ENCODE data around the gene ARHGAP5. TPM values are rescaled to one million over a fixed set of nuclear protein-coding genes. Genes with fewer than 3 reads are reported as not detected.
A peak's percentile ranks its signal among the peaks of the same experiment; 100 is the strongest.

ARHGAP5 gene, protein sequence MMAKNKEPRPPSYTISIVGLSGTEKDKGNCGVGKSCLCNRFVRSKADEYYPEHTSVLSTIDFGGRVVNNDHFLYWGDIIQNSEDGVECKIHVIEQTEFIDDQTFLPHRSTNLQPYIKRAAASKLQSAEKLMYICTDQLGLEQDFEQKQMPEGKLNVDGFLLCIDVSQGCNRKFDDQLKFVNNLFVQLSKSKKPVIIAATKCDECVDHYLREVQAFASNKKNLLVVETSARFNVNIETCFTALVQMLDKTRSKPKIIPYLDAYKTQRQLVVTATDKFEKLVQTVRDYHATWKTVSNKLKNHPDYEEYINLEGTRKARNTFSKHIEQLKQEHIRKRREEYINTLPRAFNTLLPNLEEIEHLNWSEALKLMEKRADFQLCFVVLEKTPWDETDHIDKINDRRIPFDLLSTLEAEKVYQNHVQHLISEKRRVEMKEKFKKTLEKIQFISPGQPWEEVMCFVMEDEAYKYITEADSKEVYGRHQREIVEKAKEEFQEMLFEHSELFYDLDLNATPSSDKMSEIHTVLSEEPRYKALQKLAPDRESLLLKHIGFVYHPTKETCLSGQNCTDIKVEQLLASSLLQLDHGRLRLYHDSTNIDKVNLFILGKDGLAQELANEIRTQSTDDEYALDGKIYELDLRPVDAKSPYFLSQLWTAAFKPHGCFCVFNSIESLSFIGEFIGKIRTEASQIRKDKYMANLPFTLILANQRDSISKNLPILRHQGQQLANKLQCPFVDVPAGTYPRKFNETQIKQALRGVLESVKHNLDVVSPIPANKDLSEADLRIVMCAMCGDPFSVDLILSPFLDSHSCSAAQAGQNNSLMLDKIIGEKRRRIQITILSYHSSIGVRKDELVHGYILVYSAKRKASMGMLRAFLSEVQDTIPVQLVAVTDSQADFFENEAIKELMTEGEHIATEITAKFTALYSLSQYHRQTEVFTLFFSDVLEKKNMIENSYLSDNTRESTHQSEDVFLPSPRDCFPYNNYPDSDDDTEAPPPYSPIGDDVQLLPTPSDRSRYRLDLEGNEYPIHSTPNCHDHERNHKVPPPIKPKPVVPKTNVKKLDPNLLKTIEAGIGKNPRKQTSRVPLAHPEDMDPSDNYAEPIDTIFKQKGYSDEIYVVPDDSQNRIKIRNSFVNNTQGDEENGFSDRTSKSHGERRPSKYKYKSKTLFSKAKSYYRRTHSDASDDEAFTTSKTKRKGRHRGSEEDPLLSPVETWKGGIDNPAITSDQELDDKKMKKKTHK (N-terminal part only)
- 33.8 TPM for polyA plus RNA-seq (2013, experiment 1 of 2)
- polyA plus RNA-seq (2013, experiment 2 of 2), result 36.1 TPM

GRCh38 chr14:32077081-32078022, at the start of gene ARHGAP5:
TSS of gene ARHGAP5 (plus strand) at chr14:32077304. CDS start at chr14:32090670, 13,366 bp downstream.
- no peaks in the 10 kb centered on the region for H3K9me3 ChIP-seq (ENCODE audit: insufficient read depth, low read depth, low read length)
- WGBS, result under 1% methylated on average over 98 of the region's 98 CpGs

DNA sequence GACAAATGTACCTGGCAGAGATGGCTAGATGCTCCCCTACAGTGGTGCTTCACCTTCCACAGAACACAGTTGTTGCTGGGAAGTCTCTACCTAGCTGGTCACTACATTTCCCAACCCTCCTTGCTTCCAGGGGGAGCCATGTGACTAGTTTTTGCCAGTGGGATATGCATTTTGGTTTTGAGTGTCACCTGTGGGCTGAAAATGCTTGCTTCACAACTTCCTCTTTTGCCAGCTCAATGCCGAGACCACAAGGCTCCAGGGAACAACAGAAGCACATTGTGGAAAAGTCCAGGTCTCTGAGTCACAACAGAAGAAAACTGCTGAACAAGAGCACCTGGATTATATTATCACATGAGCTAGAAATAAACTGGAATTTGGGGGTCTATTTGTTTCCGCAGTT, 48.5 kb upstream of the ARHGAP5 start:
- WGBS, result 89% methylated on average over 2 of the region's 2 CpGs
- Histone ChIP-seq H3K4me1 (ENCODE audit: insufficient read depth, low read length) (no peaks in the 10 kb centered on the region), H3K36me3 (ENCODE audit: insufficient read depth, low read length) (no peaks in the 10 kb centered on the region), H3K27ac (ENCODE audit: low read depth, low read length) (no peak overlapping the region), H3K4me3 (ENCODE audit: low read length) (no peak overlapping the region), H3K27me3 (ENCODE audit: insufficient read depth, low read length) (no peaks in the 10 kb centered on the region), H3K9me3 (ENCODE audit: insufficient read depth, low read depth, low read length) (no peaks in the 10 kb centered on the region), H3K9ac (ENCODE audit: low read depth, low read length) (no peak overlapping the region)

More at GRCh38 chr14:32077081-32078022, at the start of gene ARHGAP5:
- H3K4me3 ChIP-seq (ENCODE audit: low read length), result peak within 1 kb of the TSS; percentile 85
- H3K36me3 ChIP-seq (ENCODE audit: insufficient read depth, low read length), result no peaks in the 10 kb centered on the region
- peak within 1 kb of the TSS; percentile 88 for H3K9ac ChIP-seq (ENCODE audit: low read depth, low read length)
- no peaks in the 10 kb centered on the region for H3K27me3 ChIP-seq (ENCODE audit: insufficient read depth, low read length)
- H3K27ac ChIP-seq (ENCODE audit: low read depth, low read length), result peak within 1 kb of the TSS; percentile 93
- H3K4me1 ChIP-seq (ENCODE audit: insufficient read depth, low read length), result peaks cover 45% of the 10 kb centered on the region

- Histone ChIP-seq H3K27me3 (ENCODE audit: insufficient read depth, low read length) (no peaks in the 10 kb centered on the region), H3K36me3 (ENCODE audit: insufficient read depth, low read length) (no peaks in the 10 kb centered on the region), H3K9me3 (ENCODE audit: insufficient read depth, low read depth, low read length) (no peaks in the 10 kb centered on the region), H3K4me1 (ENCODE audit: insufficient read depth, low read length) (no peaks in the 10 kb centered on the region), H3K27ac (ENCODE audit: low read depth, low read length) (no peak overlapping the region), H3K9ac (ENCODE audit: low read depth, low read length) (no peak overlapping the region), H3K4me3 (ENCODE audit: low read length) (no peak overlapping the region)
- 92% methylated on average over 2 of the region's 2 CpGs for WGBS
Observed at GRCh38 chr14:32033543-32033942, 43.6 kb upstream of the ARHGAP5 start.

DNA sequence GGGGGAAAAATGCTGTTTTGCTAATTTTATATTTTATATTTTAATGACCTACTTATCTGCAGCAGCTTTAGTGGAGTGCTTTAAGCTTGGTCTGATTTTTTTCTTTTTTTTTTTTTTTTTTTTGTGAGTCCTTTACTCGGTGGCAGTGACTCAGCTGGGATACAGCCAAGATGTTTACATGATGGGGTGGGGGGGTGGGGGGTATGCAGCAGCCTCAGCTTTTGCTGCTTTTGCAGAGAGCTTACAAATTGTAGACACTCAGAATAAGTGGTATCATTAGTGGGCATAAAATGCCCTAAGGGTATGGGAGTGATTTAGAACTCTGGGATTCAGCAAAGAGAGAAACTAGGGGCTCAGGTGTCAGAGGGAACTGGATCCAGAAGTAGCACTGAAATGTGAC, 38.2 kb upstream of the ARHGAP5 start:
- Histone ChIP-seq H3K4me1 (ENCODE audit: insufficient read depth, low read length) (no peaks in the 10 kb centered on the region), H3K27ac (ENCODE audit: low read depth, low read length) (no peak overlapping the region), H3K9ac (ENCODE audit: low read depth, low read length) (no peak overlapping the region), H3K27me3 (ENCODE audit: insufficient read depth, low read length) (no peaks in the 10 kb centered on the region), H3K9me3 (ENCODE audit: insufficient read depth, low read depth, low read length) (no peaks in the 10 kb centered on the region), H3K4me3 (ENCODE audit: low read length) (no peak overlapping the region), H3K36me3 (ENCODE audit: insufficient read depth, low read length) (no peaks in the 10 kb centered on the region)
- 64% methylated on average over 1 of the region's 1 CpG for WGBS

GRCh38 chr14:32039401-32040030, 37.6 kb upstream of the ARHGAP5 start:
- no peaks in the 10 kb centered on the region for H3K27me3 ChIP-seq (ENCODE audit: insufficient read depth, low read length)
- no peaks in the 10 kb centered on the region for H3K4me1 ChIP-seq (ENCODE audit: insufficient read depth, low read length)
- H3K27ac ChIP-seq (ENCODE audit: low read depth, low read length), result no peak overlapping the region
- WGBS, result 80% methylated on average over 7 of the region's 7 CpGs
- no peaks in the 10 kb centered on the region for H3K36me3 ChIP-seq (ENCODE audit: insufficient read depth, low read length)
- H3K9me3 ChIP-seq (ENCODE audit: insufficient read depth, low read depth, low read length), result no peaks in the 10 kb centered on the region
- H3K4me3 ChIP-seq (ENCODE audit: low read length), result no peak overlapping the region
- H3K9ac ChIP-seq (ENCODE audit: low read depth, low read length), result no peak overlapping the region

GRCh38 chr14:32043624-32044023, 33.5 kb upstream of the ARHGAP5 start:
- Histone ChIP-seq H3K36me3 (ENCODE audit: insufficient read depth, low read length) (no peaks in the 10 kb centered on the region), H3K4me1 (ENCODE audit: insufficient read depth, low read length) (0 out of 2 replicates have a peak, but pooled peaks cover 2% of the 10 kb centered on the region)
- WGBS, result 92% methylated on average over 4 of the region's 4 CpGs

DNA sequence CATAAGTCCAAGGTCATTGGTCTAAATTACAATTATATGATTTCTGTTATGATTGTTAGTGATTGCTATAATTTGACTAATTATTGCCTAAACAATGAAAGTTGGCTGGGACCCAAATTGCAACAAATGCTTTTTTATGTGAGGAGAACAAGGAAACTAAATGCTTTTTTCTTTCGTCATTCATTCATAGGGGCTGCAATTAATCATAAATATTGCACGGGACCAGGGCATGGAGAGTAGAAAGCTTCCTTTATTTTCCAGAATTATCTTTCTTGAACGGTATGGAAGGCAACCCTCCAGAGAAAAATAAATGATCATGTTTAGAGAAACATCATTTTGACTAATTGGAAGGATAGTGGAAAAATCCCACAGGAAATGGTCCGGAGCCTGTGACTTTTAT, 32.6 kb upstream of the ARHGAP5 start:
- 94% methylated on average over 3 of the region's 4 CpGs for WGBS
- Histone ChIP-seq H3K9me3 (ENCODE audit: insufficient read depth, low read depth, low read length) (no peaks in the 10 kb centered on the region), H3K27ac (ENCODE audit: low read depth, low read length) (no peak overlapping the region)

More at GRCh38 chr14:32043624-32044023, 33.5 kb upstream of the ARHGAP5 start:
- no peak overlapping the region for H3K9ac ChIP-seq (ENCODE audit: low read depth, low read length)
- no peak overlapping the region for H3K4me3 ChIP-seq (ENCODE audit: low read length)
- no peaks in the 10 kb centered on the region for H3K9me3 ChIP-seq (ENCODE audit: insufficient read depth, low read depth, low read length)
- H3K27ac ChIP-seq (ENCODE audit: low read depth, low read length), result no peak overlapping the region
- H3K27me3 ChIP-seq (ENCODE audit: insufficient read depth, low read length), result no peaks in the 10 kb centered on the region

GRCh38 chr14:32047791-32048190, 29.3 kb upstream of the ARHGAP5 start:
- WGBS, result 92% methylated on average over 2 of the region's 2 CpGs
- no peaks in the 10 kb centered on the region for H3K27me3 ChIP-seq (ENCODE audit: insufficient read depth, low read length)
- H3K4me1 ChIP-seq (ENCODE audit: insufficient read depth, low read length), result 0 out of 2 replicates have a peak, but pooled peaks cover 5% of the 10 kb centered on the region
- H3K27ac ChIP-seq (ENCODE audit: low read depth, low read length), result no peak overlapping the region
- H3K36me3 ChIP-seq (ENCODE audit: insufficient read depth, low read length), result no peaks in the 10 kb centered on the region
- no peaks in the 10 kb centered on the region for H3K9me3 ChIP-seq (ENCODE audit: insufficient read depth, low read depth, low read length)
- no peak overlapping the region for H3K9ac ChIP-seq (ENCODE audit: low read depth, low read length)
- H3K4me3 ChIP-seq (ENCODE audit: low read length), result no peak overlapping the region

More for the DNA sequence above, 32.6 kb upstream of the ARHGAP5 start:
- H3K4me3 ChIP-seq (ENCODE audit: low read length), result no peak overlapping the region
- no peaks in the 10 kb centered on the region for H3K36me3 ChIP-seq (ENCODE audit: insufficient read depth, low read length)
- H3K27me3 ChIP-seq (ENCODE audit: insufficient read depth, low read length), result no peaks in the 10 kb centered on the region
- 0 out of 2 replicates have a peak, but pooled peaks cover 5% of the 10 kb centered on the region for H3K4me1 ChIP-seq (ENCODE audit: insufficient read depth, low read length)
- H3K9ac ChIP-seq (ENCODE audit: low read depth, low read length), result no peak overlapping the region

GRCh38 chr14:32049361-32050088, 27.6 kb upstream of the ARHGAP5 start:
- Histone ChIP-seq H3K27ac (ENCODE audit: low read depth, low read length) (no peak overlapping the region), H3K4me1 (ENCODE audit: insufficient read depth, low read length) (0 out of 2 replicates have a peak, but pooled peaks cover 5% of the 10 kb centered on the region), H3K36me3 (ENCODE audit: insufficient read depth, low read length) (no peaks in the 10 kb centered on the region), H3K4me3 (ENCODE audit: low read length) (no peak overlapping the region), H3K27me3 (ENCODE audit: insufficient read depth, low read length) (no peaks in the 10 kb centered on the region), H3K9me3 (ENCODE audit: insufficient read depth, low read depth, low read length) (0 out of 2 replicates have a peak, but pooled peaks cover 3% of the 10 kb centered on the region), H3K9ac (ENCODE audit: low read depth, low read length) (no peak overlapping the region)
- WGBS, result 95% methylated on average over 3 of the region's 4 CpGs
